Measurements from ENCODE around the gene GRK5.

The GRK5 gene

DNA sequence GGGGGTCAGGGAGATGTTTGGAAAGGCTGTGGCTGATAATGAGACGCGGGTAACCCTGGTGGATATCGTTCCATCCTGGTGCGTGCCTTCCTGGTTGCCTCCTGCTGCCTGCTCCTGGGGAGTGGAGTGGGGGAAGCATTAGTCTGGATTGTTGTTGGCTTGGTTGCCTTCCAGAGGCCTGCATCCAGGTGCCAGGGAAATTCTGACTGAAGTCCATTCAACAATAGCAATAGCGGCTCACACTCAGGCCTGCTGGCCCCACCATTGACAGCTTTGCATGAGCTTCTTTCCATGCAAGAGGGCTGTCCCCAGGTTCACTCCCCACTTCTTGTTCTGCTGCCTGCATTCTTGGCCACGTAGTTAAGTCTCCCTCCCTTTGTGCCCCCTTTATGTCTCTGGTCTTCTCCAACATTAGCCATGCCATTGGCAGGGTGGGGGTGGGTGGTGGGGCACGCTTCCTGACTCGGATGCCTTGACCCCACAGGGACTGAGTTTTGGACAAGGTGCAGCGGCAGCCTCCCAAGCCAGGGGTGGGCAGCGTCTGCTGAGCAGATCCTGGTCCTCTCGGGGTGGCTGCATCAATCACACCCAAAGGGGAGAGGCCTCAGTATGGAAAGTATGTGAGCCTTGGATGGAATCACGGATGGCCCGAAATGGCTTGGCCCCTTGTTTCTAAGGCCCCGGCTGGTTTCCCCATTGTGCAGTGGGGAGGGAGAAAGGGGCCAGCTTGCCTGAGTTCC lies 150.2 kb downstream of the GRK5 start:
- H3K4me3 ChIP-seq (ENCODE audit: low read depth, low read length), result no peak overlapping the region

DNA sequence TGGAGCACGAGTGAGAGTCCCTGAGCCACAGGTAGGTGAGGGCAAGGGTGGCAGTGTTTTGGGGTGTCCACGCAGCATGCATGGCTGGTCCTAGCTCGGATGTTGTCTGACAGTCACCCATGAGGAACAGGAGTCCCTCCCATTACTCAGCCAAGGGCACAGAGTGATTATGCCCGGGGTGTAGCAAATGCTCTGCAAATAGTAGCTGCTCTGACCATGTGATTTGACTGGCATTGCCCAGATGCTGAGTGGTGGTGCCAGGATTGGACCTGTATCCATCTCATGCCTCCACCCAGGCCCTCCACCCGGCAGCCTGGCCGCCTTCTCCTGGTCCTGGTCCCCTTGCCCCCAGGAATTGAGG lies 150.8 kb downstream of the GRK5 start:
- H3K4me3 ChIP-seq (ENCODE audit: low read depth, low read length), result no peak overlapping the region

DNA sequence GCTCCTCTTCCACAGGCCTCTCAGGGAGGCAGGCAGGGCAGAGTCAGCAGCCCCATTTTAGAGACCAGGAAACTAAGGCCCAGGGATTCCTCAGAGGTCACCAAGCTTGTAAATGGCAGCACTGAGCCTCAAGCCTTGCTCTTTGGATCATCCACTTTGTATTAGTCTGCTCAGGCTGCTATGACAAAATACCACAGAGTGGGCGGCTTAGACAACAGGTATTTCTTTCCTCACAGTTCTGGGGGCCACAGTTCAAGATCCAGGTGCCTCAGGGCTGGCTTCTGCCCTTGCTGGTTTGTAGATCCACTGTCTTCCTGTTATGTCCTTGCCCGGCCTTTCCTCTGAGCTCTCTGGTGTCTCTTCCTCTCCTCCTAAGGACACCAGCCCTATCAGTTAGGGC lies 151.2 kb downstream of the GRK5 start:
- no peak overlapping the region for H3K4me3 ChIP-seq (ENCODE audit: low read depth, low read length)

DNA sequence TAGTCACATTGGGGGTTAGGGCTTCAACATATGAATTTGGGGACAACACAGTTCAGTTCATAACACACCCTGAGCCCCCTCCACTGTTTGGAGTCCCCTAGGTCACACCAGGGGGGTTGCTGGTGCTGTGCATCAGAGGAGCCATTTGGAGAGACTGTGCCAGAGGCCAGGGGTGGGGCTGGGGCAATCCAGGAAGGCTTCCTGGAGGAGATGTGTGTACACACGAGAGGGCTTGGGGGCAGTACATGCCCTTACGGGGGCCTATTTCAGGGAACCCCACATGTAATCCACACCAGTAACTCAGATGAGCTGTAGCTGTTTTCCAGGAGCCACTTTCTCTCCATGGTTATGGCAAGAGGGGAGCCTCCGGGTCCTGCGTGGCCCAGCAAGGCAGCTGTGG lies 151.7 kb downstream of the GRK5 start:
- H3K4me3 ChIP-seq (ENCODE audit: low read depth, low read length), result no peak overlapping the region

DNA sequence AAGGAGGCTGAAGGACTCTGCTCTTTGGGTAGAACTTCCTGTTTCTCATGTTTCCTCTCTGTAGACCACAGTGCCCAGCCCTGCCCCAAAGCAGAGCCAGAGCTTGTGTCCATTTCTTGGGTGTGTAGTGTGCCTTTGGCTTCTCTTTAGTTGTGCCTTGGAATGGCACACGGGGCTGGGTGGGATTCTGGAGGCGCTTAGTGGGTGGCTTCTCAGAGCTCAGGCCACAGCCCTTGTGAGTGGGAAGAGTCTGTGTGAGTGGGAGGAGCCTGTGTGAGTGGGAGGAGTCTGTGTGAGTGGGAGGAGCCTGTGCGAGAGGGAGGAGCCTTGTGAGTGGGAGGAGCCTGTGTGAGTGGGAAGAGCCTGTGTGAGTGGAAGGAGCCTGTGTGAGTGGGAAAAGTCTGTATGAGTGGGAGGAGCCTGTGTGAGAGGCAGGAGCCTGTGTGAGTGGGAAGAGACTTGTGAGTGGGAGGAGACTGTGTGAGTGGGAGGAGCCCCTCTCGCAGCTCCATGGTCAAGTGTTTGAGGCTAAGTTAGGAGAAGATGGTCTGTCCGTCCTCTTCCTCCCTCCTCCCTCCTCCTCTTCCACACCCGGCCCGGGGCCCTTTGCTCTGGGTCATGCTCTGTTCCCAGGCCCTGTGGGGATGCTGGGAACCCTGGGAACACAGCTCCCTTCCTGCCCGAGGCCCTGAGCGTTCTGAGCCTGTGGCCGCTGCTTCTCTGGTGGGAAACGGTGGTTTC lies 153.0 kb downstream of the GRK5 start:
- H3K4me3 ChIP-seq (ENCODE audit: low read depth, low read length), result no peak overlapping the region

DNA sequence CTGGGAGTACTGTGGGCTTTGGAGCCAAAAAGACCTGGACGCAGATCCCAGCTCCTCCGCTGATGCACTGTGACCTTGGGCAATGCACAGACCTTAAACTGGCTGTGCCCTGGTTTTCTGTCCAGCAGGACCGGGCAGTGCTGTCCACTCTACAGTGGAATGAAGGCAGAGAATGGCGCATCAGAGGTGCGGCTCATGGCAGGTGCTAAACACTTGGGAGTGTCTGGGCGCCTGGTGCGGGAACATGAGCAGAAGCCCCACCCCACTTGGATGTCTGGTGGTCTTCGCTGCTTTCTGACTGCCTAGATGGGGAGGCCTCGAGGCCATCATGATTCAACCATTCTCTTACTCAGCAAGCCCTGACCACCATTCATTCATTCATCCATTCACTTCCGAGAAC lies 153.7 kb downstream of the GRK5 start:
- H3K4me3 ChIP-seq (ENCODE audit: low read depth, low read length), result no peak overlapping the region

DNA sequence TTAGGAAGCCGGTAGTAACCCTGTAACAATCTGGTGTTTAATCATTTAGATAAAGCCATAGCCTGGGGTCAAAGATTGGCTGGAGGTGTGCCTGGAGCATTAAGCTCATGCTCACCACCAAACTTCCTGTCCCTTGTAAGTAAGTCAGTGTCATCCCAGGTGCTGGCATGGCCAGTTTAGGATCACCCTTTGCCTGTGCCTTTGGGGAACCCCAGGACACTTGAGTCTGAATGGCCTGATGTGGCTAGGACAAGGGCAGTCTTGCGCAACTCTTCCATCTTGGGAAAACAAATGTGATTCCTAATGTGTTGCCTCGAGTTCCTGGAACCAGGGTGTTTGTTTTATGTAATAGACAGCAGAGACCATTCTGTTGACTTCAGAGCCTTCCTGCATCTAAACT lies 154.8 kb downstream of the GRK5 start:
- no peak overlapping the region for H3K4me3 ChIP-seq (ENCODE audit: low read depth, low read length)

DNA sequence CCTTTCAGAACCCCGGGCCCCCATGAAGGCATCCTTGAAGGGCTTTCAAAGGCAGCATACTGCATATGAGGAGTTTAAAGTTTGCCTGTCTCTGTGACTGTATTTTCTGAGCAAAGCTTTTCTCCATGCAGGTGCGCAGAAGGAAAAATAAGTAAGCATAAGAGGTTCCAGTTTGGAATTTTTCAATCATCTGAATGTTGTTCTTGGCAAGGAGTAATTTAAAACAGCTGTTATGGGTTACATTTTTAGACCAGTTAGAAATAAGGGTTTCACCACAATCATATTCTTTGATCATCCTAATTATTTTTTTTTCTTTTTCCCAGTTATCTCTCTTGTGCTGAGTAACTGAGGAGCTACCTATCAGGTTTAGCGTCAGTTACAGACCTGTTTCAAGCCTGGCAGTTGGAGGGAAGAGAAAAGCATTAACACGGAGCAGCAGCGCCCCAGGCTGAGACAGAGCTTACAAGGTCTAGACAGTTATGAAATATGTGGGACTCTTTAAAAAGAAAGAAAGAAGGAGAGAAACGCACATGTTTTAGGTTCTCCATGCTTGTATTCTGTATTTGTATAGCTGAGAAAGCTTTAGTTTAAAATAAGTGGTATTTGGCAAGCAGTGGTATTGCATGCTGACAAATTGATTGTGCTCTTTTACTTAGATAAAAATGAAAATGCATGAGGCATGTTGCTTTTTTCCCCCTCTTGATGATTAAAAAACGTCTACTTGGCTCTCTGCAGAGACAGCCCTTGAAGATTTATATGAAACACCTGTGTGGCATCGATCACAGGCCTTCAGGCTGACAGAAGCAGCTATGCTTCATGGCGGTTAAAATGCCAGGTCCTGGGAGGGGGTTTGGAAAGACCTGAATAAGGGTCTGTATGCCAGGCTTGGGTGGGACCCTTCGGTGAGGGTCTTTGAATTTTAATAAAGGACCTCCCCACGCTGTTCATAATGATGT lies 157.6 kb downstream of the GRK5 start:
- no peak overlapping the region for H3K4me3 ChIP-seq (ENCODE audit: low read depth, low read length)

DNA sequence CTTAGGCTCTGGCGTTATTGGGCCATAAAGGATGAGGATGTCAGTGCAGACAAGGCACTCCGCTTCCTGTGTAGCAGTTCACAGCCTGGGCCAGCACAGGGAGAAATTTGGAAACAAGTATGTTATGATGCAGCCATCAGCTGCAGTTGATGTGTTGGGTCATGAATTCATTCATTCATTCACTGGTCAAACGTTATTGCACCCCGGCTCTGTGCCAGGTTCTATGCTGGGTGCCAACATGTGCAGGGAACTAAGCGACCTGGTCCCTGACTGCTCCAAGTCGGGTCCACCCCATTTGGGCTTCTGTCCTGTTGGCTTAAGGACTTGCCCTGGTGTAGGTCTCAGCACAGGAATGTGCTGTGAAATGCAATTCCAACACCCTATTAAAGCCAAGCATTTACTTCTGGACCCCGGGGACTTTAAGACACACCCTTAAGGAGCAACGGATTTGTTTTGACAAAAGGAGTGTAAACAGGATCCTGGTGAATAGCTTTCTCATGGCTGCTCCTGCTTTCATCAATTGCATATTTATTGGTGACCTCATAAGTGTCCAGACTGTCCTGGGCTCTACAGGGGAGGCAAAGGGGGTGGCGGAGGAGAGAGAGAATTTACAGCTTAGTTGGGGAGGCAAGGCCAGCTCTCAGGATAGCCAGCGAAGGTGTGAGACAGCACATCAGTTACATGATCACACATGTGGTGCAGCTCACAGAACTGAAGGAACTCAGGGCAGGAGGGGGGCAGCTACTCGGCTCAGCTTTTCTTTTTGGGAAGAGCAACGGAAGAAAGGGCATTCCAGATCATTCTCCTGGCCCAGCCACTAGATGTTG lies 158.6 kb downstream of the GRK5 start:
- H3K4me3 ChIP-seq (ENCODE audit: low read depth, low read length), result no peak overlapping the region

DNA sequence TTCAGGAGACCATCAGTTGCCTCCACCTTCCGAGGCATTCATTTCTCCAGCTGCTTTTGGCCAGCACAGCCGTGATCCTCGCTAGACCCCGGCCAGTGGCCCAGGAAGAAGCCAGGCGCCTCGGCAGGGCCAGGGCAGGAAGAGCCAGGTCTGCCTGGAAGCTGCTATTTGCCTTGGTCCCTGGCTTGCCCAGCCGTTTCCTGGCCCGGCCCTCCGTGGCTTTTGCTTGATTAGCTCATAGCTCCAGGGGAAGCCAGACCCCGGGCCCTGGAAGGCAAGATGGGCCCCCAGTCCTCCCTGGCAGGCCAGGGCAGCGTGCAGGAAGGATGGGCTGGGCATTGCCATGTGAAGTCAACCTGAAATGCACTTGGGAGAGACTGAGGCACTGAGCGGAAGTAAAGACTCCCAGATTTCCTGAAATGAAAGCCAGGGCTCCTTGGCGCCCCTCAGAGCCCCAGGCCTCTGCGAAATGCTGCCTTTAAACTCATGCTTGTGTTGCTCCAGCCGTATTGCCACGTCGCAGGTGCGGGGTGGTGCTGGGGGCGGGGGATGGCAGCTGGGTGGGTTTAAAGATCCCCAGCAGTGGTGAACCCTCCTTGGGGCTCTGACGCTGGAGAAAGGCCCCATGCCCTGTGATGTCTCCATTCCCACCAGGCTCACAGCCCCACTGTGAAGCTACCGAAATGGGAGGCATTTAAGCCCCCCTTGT lies 160.6 kb downstream of the GRK5 start:
- no peak overlapping the region for H3K4me3 ChIP-seq (ENCODE audit: low read depth, low read length)

DNA sequence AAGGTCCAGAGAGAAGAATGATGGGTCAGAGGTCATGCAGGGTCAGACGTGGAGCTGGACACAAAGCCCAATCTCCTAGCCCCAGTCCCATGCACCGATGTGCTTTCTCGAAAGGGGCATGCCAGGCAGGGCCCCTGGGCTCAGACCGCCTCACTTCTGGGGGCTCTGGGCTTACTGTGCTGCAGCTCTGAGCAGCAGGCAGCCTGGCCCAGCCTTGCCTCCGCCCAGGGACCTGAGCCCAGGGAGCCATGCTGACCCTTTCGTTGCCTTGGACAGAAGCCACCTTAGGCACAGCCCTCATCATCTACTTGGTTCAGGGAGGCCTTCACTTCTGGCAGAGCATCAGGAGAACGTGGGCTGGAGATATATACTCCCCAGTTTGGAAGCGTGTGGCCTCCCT lies 161.2 kb downstream of the GRK5 start:
- H3K4me3 ChIP-seq (ENCODE audit: low read depth, low read length), result no peak overlapping the region

DNA sequence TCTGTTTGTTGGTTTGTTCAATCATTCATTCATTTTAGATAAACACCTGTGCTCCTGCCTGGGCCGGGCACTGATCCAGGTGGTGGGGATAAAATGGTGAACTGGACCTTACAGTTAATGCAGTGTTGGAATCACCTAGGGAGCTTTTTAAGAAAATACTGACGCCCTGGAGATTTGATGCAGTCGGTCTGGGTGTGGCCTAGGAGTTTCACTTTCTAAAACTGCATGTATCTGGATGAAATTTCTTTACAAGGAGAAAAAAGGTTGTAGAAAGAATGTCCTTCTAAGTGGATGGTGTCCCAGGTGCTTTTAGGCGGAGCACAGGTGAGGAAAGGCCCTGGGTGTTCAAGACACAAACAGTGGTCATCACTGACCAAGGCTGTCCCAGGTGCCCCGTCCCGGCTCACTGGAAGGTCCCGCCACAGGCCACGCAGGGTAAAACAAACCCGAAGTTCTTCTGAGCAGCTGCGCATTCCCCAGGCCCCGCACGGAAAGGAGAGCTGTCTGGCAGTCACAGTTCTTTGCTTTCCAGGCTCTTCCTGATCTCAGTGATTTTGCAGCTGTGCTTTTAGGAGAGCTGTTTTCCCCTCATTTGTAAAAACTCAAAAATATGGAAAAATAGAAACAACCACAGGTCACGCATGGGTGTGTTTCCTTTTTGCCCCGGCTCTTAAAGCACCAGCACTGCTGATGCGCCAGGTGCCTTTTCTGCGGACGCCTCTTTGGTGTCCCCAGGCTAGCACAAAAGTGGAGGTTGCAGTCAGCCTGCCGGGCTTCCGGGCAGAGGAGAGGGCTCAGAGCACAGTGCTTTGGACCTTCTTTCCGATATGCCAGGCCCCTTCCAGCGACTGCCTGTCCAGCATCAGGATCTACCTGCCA lies 161.9 kb downstream of the GRK5 start:
- no peak overlapping the region for H3K4me3 ChIP-seq (ENCODE audit: low read depth, low read length)

DNA sequence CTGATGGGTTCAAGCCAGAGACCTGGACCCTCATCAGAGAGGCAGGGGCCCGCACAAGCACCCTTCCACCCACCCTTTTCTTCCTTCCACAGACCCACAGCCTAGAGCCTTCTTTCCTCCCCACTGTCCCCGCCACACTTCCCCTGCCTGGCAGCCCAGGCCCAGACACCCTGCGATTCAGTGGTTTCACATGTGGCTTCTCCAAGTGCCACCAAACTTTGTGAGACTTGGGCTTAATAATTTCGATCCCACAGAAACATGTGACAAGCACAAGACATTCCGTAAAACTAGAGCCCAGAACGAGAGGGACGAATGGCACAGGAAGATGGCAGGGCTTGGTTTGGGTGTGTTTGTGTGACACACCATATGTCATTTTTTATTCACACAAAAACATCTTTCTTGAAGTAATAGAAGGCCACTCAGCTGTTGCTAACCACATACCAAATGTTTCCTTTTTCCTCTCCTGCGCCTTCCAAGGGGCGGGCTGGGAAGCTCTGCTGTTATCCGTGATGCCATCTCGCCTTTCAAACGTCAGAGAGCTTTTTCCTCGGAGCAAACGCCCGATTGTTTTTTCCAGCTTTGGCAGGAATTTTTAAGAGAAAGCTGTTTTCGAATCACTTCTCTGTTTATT lies 162.9 kb downstream of the GRK5 start:
- H3K4me3 ChIP-seq (ENCODE audit: low read depth, low read length), result no peak overlapping the region

DNA sequence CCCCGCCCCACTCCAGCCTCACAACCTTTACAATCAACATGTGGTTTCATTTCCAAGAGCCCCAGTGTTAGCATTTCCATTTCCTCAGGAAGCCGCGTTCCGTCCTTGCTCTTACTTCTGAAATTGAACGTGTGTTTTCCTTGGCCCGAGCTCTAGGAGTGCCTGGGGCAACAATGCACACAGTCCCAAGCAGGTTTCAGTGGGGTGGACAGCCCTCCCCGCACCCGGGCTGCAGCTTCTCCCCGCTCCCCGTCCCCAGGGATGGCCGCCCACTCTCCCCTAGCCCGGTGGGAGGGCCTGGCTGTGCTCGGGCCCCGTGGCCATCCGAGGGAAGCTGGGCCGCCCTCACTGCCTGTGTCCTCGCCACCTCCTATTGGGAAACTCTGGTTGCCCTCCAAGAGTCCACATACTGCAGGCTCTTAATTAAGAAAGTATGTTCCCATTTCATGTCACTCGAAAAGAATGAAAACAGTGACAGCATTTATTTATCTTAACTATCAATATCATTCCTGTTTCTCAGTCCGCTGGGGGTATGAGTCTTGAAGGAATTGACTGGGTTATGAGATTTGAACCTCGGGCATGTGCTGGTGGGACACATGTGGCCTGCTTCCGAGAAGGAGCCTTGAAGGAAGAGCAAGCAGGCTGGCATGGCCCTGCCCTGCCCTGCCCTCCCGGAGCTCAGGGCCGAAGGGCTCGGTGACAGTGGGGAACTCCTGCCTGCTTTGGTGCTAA lies 163.8 kb downstream of the GRK5 start:
- no peak overlapping the region for H3K4me3 ChIP-seq (ENCODE audit: low read depth, low read length)

DNA sequence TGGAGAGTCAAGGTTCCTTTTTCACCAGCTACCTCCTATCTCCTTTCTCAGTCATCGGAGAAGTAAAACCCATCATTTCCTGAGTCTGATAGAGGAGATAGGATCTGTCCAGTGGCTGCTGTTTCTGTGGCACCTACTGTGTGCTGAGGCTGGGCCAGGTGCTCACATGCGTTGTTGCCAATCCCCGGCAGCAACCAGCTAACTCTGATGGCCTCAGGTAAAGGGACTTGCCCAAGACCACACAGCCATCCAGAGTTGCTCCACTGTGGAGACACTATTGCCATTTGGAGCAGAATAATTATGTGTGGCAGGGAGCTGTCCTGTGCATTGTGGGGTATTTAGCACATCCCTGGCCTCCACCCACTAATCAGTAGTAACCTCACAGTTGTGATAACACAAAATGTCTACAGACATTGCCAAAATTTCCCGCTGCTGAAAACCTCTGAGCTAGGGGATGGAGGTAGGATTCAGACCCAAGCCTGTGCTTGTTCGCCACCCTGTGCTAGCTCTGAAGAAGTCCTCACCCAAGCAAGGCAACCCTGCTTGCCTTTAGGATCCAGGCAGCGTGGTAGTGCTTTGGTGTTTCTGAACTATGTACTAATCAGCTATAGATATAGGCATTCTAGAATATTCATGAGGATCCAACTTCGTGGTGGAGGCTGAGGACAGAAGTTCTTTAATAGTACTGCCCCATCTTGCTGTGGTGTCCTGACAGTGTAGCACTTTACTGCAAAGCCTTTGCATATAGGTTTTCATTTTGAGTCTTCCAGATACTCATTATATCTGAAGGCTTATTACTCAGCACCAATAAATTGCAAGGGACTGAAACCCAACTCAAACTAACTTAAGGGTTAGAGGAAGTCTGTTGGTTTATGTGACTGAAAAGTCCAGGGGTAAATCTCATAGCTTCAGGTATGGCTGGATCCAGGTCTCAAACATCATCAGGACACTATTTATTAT lies 164.6 kb downstream of the GRK5 start:
- H3K4me3 ChIP-seq (ENCODE audit: low read depth, low read length), result no peak overlapping the region

DNA sequence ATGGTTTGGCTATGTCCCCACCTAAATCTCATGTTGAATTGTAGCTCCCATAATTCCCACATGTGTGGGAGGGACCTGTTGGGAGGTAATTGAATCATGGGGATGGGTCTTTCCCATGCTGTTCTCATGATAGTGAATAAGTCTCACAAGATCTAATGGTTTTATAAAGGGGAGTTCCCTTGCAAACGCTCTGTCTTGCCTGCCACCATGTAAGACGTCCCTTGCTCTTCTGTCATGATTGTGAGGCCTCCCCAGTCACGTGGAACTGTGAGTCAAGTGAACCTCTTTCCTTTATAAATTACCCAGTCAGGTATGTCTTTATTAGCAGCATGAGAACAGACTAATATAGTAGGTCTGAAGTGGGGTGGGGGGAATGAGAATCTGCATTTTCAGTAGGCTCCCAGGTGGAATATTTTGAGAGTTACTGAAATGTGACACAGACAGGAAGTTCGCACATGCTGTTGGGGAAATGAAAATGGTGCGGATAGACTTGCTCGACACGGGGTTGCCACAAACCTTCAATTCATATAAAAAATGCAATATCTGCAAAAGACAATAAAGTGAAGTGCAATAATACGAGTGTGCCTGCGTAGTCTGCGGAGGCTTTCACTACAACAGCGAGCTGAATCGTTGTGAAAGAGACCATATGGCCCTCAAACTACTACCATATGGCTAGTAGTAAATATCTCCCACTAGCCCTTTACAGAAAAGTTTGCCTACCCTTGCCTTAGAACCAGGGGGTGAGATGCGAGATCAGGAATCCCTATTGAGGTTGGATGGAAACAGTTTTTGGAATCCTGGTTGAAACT lies 166.1 kb downstream of the GRK5 start:
- H3K4me3 ChIP-seq (ENCODE audit: low read depth, low read length), result no peak overlapping the region
